IPS-18c (cell line): Measurements from ENCODE around the gene CD34.
A peak's percentile ranks its signal among the peaks of the same experiment; 100 is the strongest.

ENCODE experiments used
- H3K4me3 ChIP-seq: 2 replicates; pipeline ENCODE4 v1.7.0; 2013; ENCODE audit warnings: low read depth, mild to moderate bottlenecking, low read length, moderate library complexity; ENCODE audit not compliant: insufficient read depth
- H3K9me3 ChIP-seq: one replicate; pipeline ENCODE4 v1.6.1; 2013; ENCODE audit warnings: mild to moderate bottlenecking, low read length, moderate library complexity; ENCODE audit not compliant: control insufficient read depth, insufficient read depth

CD34 gene

DNA sequence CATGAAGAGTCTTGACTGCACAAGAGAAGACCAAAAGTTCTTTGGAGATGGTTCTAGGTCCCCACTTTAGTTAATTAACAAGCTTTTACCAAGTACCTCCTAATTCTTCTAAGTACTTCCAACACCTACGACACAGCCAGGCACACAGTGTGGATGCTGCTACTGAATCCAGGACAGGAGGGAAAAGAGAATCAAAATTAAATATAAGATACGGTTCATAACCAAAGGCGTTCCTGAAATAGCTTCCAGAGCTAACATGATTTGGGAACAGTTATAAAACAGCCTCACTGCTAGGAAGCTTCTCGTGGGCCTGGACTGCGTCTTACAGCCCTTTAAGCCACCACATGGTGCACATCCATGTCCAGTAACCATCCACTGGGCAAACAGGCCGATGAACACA lies 75.0 kb downstream of the CD34 start:
- Histone ChIP-seq H3K4me3 (peak overlapping the region; percentile 9; the same call in 1 of the 2 replicates), H3K9me3 (no peaks in the 10 kb centered on the region)

DNA sequence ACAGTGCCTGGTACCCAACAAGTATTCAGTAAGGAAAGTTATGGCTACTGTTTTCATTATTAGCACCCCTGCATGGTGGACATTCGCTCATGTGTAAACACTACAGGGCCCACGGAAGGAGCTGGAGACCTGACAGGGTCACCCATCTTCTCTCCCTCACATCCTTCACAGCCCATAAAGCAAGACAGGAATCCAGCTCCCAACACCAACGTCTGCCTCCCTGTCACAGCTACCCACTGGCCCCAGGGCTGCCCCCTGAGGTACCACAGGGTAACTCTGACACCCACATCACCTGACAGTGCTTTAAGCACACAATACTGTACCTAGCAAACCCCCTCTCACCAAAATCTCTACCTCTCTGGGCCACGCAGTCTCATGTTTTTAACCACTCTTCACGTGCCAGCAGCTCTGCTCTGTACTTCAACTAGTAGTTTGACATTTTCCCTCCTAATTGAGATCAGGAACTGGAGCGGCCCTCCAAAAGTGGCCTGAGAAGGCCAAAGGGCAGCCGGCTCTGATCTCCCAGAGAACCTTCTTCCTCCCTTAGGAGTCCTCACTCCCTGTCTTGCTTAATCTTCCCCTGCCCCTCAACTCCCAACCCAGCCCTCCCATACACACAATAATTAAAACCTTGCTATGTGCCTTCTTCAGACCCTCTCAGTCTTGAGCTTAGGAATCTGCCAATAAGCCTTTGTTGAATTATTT lies 76.8 kb downstream of the CD34 start:
- Histone ChIP-seq H3K9me3 (no peaks in the 10 kb centered on the region), H3K4me3 (no peak overlapping the region)

DNA sequence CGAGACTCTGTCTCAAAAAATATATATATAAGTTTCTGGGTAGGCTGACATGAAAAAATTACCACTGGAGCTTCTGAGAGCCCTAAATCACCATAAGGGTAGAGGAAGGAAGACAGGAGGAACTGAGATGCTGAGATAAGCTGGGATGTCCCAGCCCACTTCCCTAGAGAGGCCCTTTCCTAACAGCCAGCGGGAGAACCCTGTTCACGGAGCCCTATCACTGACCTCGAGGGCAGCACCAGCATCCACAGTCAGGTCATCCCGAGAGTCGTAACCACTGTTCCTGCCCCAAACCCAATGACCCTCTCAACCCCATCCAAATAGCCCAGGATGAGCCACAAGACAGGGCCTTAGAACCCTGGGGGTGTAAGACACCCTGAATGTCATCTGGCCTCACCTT lies 77.5 kb downstream of the CD34 start:
- H3K4me3 ChIP-seq = no peak overlapping the region

DNA sequence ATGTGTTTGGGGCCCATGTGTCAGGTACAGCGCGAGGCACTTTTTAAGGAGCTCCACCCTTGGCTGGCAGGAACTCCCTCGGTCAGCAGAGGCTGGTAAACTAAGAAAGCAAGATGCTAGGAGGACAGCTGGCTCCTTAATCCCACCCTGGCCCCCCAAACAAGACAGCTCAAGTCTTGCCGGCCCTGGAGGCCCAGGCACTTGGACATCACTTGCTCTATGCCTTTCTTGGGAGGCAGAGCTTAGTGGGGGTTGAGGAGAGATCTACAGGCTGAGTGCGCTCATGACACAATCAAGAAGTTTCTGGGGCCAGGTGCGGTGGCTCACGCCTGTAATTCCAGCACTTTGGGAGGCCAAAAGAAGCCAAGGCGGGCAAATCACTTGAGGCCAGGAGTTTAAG lies 78.1 kb downstream of the CD34 start:
- Histone ChIP-seq H3K9me3 (no peaks in the 10 kb centered on the region), H3K4me3 (no peak overlapping the region)

More for the DNA sequence above, 77.5 kb downstream of the CD34 start:
- no peaks in the 10 kb centered on the region for H3K9me3 ChIP-seq

DNA sequence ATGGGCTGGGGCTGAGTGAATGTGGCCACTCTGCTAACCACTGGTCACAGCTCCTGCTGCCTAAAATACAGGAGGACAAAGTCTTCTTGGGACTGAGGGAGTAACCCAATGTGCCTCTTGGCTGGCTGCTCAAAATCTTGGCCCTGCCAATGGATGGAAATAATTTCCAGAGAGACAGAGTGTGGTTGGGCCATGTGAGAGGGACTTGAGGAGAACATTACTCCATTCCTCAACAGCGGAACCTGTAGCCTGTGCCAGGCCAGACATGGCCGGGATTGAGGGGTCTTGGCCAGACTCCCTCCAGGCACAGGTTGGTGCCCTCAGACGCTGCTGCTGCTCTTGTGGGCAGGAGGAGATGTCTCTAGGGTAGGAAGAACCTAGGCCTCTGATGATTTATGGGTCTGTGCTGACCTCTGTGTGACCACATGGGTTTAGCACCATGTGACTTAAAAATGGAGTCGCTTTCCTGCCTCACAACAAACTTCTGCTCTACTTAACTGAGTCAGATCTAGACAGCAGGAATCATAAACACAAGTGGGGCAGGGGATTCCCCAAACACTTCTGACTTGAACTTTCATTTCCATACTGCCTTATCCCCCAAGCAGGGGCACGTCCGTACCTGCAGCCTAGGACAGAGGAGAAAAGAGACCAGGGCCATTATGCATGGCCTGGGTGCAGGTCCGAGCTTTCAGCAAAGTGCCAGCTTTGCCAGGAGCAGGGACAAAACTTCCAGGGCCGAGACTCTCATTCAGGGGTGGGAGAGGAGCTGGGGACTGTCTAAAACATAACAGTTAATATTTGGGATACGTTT lies 79.2 kb downstream of the CD34 start:
- Histone ChIP-seq H3K9me3 (no peaks in the 10 kb centered on the region), H3K4me3 (no peak overlapping the region)
